ENCODE measurements around the gene KRTAP4-16.
"Not testable (repeated sequence)": the region's sequence is repeated elsewhere in the genome, so short reads cannot be mapped to it uniquely, and the experiment has no call there.

The KRTAP4-16 gene

GRCh38 chr17:41119696-41120690 lies 18.0 kb upstream of the KRTAP4-16 start:
- DNase-seq (ENCODE audit: low read depth, low spot score), result not testable (repeated sequence)

GRCh38 chr17:41118721-41119120 lies 16.7 kb upstream of the KRTAP4-16 start:
- no peak for DNase-seq (ENCODE audit: low read depth, low spot score)

GRCh38 chr17:41117846-41118386 lies 15.9 kb upstream of the KRTAP4-16 start, which contains the start of gene KRTAP4-11:
Gene KRTAP4-11, minus strand, starts transcription at chr17:41118373. Its CDS starts 58 bp downstream, at chr17:41118315.
- not testable (repeated sequence) for DNase-seq (ENCODE audit: low read depth, low spot score)

GRCh38 chr17:41116297-41116696 lies 14.3 kb upstream of the KRTAP4-16 start:
- DNase-seq (ENCODE audit: low read depth, low spot score), result no peak

- DNase-seq (ENCODE audit: low read depth, low spot score), result no peak
These were observed 9.3 kb upstream of the KRTAP4-16 start for GRCh38 chr17:41111151-41111885.

- DNase-seq (ENCODE audit: low read depth, low spot score), result not testable (repeated sequence)
These were observed 6.8 kb upstream of the KRTAP4-16 start for GRCh38 chr17:41108728-41109386.

GRCh38 chr17:41107941-41108450 lies 6.0 kb upstream of the KRTAP4-16 start:
- DNase-seq (ENCODE audit: low read depth, low spot score), result no peak

GRCh38 chr17:41105347-41105746 lies 3.3 kb upstream of the KRTAP4-16 start, which contains the start of gene KRTAP4-9:
Gene KRTAP4-9, plus strand, starts transcription at chr17:41105389. Its CDS starts 0 bp downstream, at chr17:41105389.
- DNase-seq (ENCODE audit: low read depth, low spot score), result not testable (repeated sequence)

GRCh38 chr17:41104386-41105038 lies 2.5 kb upstream of the KRTAP4-16 start:
- not testable (repeated sequence) for DNase-seq (ENCODE audit: low read depth, low spot score)

- no peak for DNase-seq (ENCODE audit: low read depth, low spot score)
These were observed 1.9 kb upstream of the KRTAP4-16 start for GRCh38 chr17:41103896-41104295.

- not testable (repeated sequence) for DNase-seq (ENCODE audit: low read depth, low spot score)
These were observed 2.1 kb downstream of the KRTAP4-16 start for GRCh38 chr17:41099682-41100480.

- DNase-seq (ENCODE audit: low read depth, low spot score), result no peak
These were observed 3.5 kb downstream of the KRTAP4-16 start for GRCh38 chr17:41098481-41098880.

GRCh38 chr17:41098042-41098441 lies 4.0 kb downstream of the KRTAP4-16 start, which contains the start of gene KRTAP4-8:
Gene KRTAP4-8, minus strand, starts transcription at chr17:41098142. Its CDS starts 58 bp downstream, at chr17:41098084.
- DNase-seq (ENCODE audit: low read depth, low spot score), result no peak

- DNase-seq (ENCODE audit: low read depth, low spot score), result no peak
These were observed 6.0 kb downstream of the KRTAP4-16 start for GRCh38 chr17:41096055-41096454.

- not testable (repeated sequence) for DNase-seq (ENCODE audit: low read depth, low spot score)
These were observed 13.2 kb downstream of the KRTAP4-16 start for GRCh38 chr17:41088760-41089352.

GRCh38 chr17:41084100-41084856 lies 17.7 kb downstream of the KRTAP4-16 start, which contains the start of gene KRTAP4-7:
Gene KRTAP4-7, plus strand, starts transcription at chr17:41084150. Its CDS starts 57 bp downstream, at chr17:41084207.
- not testable (repeated sequence) for DNase-seq (ENCODE audit: low read depth, low spot score)

GRCh38 chr17:41083427-41083826 lies 18.6 kb downstream of the KRTAP4-16 start:
- DNase-seq (ENCODE audit: low read depth, low spot score), result not testable (repeated sequence)

GRCh38 chr17:41082626-41083025 lies 19.4 kb downstream of the KRTAP4-16 start:
- no peak for DNase-seq (ENCODE audit: low read depth, low spot score)

All from activated CD4-positive, CD25-positive, alpha-beta regulatory T cell treated with anti-CD3 and anti-CD28 coated beads, Interleukin-2, amount 50 U/mL, for 16 hours (primary cell).